HG03558 (cell line): Measurements from ENCODE around the gene ELFN1.

Experiments
- ATAC-seq: cut with Tn5 transposase; IDR thresholded peaks from one replicate; pipeline ENCODE4 v1.9.1; 2021; ENCODE audit warnings: moderate number of reproducible peaks; ENCODE audit not compliant: unreplicated experiment; ENCODE audit errors: extremely low read depth

Gene ELFN1

GRCh38 chr7:1769286-1770200, 99.5 kb downstream of the ELFN1 start:
- ATAC-seq = no peak

GRCh38 chr7:1770331-1770730, 100.3 kb downstream of the ELFN1 start:
- no peak for ATAC-seq

- no peak for ATAC-seq
Observed at GRCh38 chr7:1775389-1775788, 105.3 kb downstream of the ELFN1 start.

GRCh38 chr7:1777122-1777521, 107.0 kb downstream of the ELFN1 start:
- ATAC-seq = no peak

- no peak for ATAC-seq
Observed at GRCh38 chr7:1779445-1779844, 109.4 kb downstream of the ELFN1 start.

- ATAC-seq = no peak
Observed at GRCh38 chr7:1781369-1781768, 111.3 kb downstream of the ELFN1 start.

- ATAC-seq = no peak
Observed at GRCh38 chr7:1785839-1786238, 115.8 kb downstream of the ELFN1 start.

GRCh38 chr7:1787241-1787640, 117.2 kb downstream of the ELFN1 start:
- ATAC-seq = no peak

- ATAC-seq = no peak
Observed at GRCh38 chr7:1787681-1788235, 117.7 kb downstream of the ELFN1 start.

GRCh38 chr7:1794888-1795542, 124.9 kb downstream of the ELFN1 start:
- ATAC-seq = no peak
